Tongue (tissue), 2 donors: ENCODE results near the gene CRK. TPM values are rescaled to one million over a fixed set of nuclear protein-coding genes. Genes with fewer than 3 reads are reported as not detected.
"Not testable (repeated sequence)": the region's sequence is repeated elsewhere in the genome, so short reads cannot be mapped to it uniquely, and the experiment has no call there.

Experiments
- DNase-seq: peaks from one replicate; pipeline ENCODE4 v3.0.0-alpha.2; 2015
- total RNA-seq: library from RNA; depleted of rRNA; stranded (reverse); fragments of >200 nt; gene quantifications from one replicate; pipeline ENCODE4 v1.2.3, GENCODE V29; 2014

The CRK gene
- total RNA-seq, 1 donor from 2014 or later: 75.4 TPM

- DNase-seq: not testable (repeated sequence)
These were observed 68.4 kb downstream of the CRK start for GRCh38 chr17:1387490-1388227.

- not testable (repeated sequence) for DNase-seq
These were observed 69.3 kb downstream of the CRK start for GRCh38 chr17:1386675-1387190.

- no peak for DNase-seq
These were observed 69.8 kb downstream of the CRK start for GRCh38 chr17:1386265-1386664.

GRCh38 chr17:1385861-1386260, 70.2 kb downstream of the CRK start:
- no peak for DNase-seq

- DNase-seq: no peak
These were observed 71.1 kb downstream of the CRK start for GRCh38 chr17:1384905-1385435.

- no peak for DNase-seq
These were observed 76.1 kb downstream of the CRK start for GRCh38 chr17:1379930-1380313.

GRCh38 chr17:1379208-1379929, 76.7 kb downstream of the CRK start:
- DNase-seq: no peak

- DNase-seq: not testable (repeated sequence)
These were observed 77.6 kb downstream of the CRK start for GRCh38 chr17:1378476-1378860.

- DNase-seq: no peak
These were observed 78.7 kb downstream of the CRK start for GRCh38 chr17:1377334-1377733.

GRCh38 chr17:1376061-1376460, 80.0 kb downstream of the CRK start:
- DNase-seq: no peak

- no peak for DNase-seq
These were observed 80.4 kb downstream of the CRK start for GRCh38 chr17:1375615-1376014.

GRCh38 chr17:1374431-1375177, 81.4 kb downstream of the CRK start:
- no peak for DNase-seq

- DNase-seq: no peak
These were observed 82.3 kb downstream of the CRK start for GRCh38 chr17:1373707-1374237.

GRCh38 chr17:1372618-1373017, 83.4 kb downstream of the CRK start:
- DNase-seq: no peak

- DNase-seq: no peak
These were observed 84.0 kb downstream of the CRK start for GRCh38 chr17:1371893-1372590.

Other genes starting within 250 kb of the CRK start
- not detected for gene BHLHA9, start 185.8 kb downstream of the CRK start, total RNA-seq
- gene TRARG1, start 176.6 kb downstream of the CRK start, total RNA-seq: not detected
- 755 TPM for gene YWHAE, start 56.0 kb downstream of the CRK start, total RNA-seq
- gene MYO1C, start 36.5 kb upstream of the CRK start, total RNA-seq: 120 TPM
- gene INPP5K, start 60.4 kb upstream of the CRK start, total RNA-seq: 50.7 TPM
- gene PITPNA, start 106.6 kb upstream of the CRK start, total RNA-seq: 28.3 TPM
- gene SLC43A2, start 172.6 kb upstream of the CRK start, total RNA-seq: 9.2 TPM
- gene SCARF1, start 189.5 kb upstream of the CRK start, total RNA-seq: 17.1 TPM
- 18.2 TPM for gene RILP, start 193.6 kb upstream of the CRK start, total RNA-seq
- 137 TPM for gene PRPF8, start 228.6 kb upstream of the CRK start, total RNA-seq